HL-60 (cell line): ENCODE results near the gene SERPINB11.

Experiments used
- GABPA ChIP-seq: IDR thresholded peaks from 2 replicates; pipeline ENCODE4 v1.6.1; 2012; ENCODE audit warnings: low read depth
- POLR2AphosphoS5 ChIP-seq: IDR thresholded peaks from 2 replicates; pipeline ENCODE4 v1.6.1; 2012; ENCODE audit warnings: low read depth
- TF ChIP-seq, protein P1 (sequence below): IDR thresholded peaks from one replicate; pipeline ENCODE4 v1.5.1; 2011; ENCODE audit warnings: low read length, control low read depth, inconsistent platforms; ENCODE audit not compliant: insufficient read depth

DNA sequence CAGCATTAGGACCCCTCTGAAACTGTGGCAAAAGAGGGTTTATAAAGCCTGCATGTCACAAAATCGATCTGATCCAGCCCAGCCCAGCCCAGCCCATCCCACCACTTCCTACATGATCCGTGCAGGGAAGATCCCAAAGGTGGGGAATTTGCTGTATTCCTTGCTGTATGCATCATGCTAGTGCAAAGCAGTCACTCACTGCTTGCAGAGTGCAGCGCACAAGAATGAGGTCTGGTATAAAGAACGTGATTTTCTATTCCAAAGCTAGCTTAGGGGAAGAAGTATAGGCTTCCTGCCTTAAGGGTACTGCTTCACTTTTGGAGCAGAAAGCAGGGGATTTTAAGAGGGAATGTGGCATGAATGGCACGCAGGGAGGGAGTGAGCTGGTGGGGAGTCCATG is 18.9 kb upstream of the SERPINB11 start:
- TF ChIP-seq, protein P1, sequence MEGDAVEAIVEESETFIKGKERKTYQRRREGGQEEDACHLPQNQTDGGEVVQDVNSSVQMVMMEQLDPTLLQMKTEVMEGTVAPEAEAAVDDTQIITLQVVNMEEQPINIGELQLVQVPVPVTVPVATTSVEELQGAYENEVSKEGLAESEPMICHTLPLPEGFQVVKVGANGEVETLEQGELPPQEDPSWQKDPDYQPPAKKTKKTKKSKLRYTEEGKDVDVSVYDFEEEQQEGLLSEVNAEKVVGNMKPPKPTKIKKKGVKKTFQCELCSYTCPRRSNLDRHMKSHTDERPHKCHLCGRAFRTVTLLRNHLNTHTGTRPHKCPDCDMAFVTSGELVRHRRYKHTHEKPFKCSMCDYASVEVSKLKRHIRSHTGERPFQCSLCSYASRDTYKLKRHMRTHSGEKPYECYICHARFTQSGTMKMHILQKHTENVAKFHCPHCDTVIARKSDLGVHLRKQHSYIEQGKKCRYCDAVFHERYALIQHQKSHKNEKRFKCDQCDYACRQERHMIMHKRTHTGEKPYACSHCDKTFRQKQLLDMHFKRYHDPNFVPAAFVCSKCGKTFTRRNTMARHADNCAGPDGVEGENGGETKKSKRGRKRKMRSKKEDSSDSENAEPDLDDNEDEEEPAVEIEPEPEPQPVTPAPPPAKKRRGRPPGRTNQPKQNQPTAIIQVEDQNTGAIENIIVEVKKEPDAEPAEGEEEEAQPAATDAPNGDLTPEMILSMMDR: no peak
- no peak for TF ChIP-seq POLR2AphosphoS5
- TF ChIP-seq GABPA: no peak
